NCI-H2029 treated with DMSO at 0.1 percent for 48 hours (cell line): Measurements from ENCODE around the gene SLC17A2.
A peak's percentile ranks its signal among the peaks of the same experiment; 100 is the strongest.

Source experiments
- DNase-seq: peaks from one replicate; lab custom pipeline; 2025; lab: John Stamatoyannopoulos, UW

SLC17A2 gene

DNA sequence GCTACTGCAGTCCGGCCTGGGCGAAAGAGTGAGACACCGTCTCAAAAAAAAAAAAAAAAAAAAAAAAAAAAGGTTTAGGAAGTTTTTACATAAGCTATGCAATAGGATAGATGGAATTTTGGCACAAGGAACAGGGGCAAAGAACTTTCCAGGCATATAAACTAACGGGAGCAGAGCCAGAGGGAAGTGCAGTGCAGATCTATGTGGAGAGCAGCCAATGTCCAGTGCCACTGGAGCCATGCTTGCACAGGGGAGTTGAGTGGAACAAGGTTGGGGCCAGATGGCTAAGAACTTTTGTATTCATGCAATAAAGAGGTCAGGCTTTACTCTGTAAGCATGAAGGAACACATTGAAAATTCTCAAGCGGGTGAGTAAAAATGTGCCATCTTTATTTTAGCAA lies 10.8 kb downstream of the SLC17A2 start:
- no peak for DNase-seq

DNA sequence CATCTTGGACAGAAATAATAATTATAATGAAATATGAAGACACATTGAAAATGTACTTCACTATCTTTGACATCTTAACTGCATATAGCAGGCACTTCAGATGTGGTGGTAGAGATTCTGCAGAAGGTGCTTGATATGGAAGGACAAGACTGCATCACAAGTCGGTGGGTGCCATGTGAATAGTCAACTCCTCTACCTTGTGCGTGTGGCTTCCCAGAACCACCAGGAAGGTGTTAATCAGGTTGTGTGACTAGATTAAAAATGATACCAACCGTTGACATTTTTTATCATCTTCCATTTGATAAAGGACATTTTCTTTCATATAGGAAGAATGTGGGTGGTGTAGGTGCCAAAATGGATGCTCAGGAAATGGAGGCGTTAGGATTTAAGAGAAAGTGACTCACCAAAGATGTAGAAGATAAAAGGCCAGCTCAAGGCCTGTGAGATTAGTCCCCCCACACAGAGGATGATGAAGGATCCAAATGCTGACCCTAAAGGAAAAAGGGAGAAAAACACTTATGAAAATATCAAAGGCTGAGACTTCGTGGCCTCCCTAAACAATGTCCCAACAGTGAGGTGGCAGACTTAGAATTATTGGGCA lies 12.3 kb downstream of the SLC17A2 start:
- DNase-seq: no peak

DNA sequence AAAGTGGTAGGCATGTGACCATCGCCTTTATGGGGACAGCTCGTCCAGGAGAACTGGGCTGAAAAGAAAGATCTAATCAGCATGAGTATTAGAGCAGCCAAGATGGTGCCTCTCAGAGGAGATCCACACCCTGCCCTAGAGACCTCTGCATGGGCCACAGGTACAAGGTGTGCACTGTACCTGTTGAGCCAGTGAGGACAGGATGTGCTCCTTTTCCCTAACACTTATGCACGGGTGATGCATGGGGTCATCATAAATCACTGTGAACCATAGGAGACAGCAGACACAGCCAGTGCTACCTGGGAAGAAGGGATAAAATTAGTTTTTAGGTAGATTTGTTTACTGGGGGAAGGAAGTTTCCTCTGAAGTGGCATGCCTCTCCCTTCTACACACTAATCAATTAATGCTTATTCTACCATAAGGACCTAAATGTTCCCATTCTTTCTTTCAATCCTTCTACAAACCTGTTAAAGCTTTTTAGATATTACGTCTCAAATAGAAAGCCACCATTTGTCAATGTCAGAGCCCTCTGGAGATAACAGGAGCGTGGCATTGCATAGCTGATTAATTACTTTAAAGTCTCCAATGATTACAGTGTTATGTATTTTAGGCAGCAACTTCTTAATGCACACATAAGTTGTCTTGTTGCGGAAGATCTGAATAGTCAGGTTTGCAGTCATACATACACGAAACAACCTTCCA lies 13.6 kb downstream of the SLC17A2 start:
- no peak for DNase-seq

- no peak for DNase-seq
Observed at GRCh38 chr6:25916330-25916729, 14.2 kb downstream of the SLC17A2 start.

DNA sequence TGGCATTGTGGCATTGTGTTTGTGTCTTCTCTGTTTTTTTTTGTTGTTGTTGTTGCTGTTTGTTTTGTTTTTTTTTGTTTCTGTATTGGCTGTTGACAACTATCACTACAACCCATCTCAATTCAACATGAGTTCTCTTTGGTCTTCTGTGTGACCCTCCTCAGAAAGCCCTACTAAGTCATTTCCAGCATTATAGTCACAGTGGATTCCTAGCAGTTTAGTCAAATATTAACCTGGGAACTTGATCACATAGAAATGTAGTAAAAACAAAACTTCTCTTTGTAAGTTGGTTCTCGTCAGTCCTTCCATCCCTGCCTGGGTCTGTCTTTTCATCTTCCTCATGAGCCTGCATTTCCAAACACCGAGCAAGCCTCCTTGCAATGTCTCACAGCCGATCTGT lies 16.8 kb downstream of the SLC17A2 start:
- no peak for DNase-seq

- DNase-seq: no peak
Observed at GRCh38 chr6:25911351-25911750, 19.1 kb downstream of the SLC17A2 start.

GRCh38 chr6:25907475-25908014 lies 22.9 kb downstream of the SLC17A2 start:
- DNase-seq: no peak

DNA sequence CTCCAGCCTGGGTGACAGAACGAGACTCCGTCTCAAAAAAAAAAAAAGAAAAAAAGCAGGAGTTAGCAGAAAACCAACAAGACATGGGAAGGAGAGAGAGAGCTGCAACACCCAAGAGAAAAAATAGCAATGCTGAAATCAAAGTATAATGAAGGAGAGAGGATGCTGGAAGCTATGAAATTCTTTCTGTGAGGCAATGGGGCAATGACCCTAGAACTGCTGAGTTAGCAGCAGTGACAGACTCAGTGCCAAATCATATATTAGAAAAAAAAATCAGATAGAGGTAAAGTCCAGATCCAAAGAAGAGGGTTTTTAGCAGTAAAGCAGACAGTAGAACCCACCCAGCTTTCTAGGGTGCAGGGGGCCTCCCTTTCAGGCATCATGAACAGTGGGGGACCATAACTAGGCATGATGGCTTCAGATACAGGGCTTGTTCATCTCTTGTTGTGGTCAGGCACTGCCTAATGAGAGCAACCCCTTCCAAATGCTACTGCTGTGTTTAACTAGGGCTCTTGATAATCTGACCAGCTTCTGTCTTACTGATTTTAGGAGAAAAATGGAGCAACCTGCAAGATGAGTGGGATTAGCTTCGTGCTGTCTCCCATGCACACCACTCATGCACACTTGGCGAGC lies 26.9 kb downstream of the SLC17A2 start:
- DNase-seq: no peak

DNA sequence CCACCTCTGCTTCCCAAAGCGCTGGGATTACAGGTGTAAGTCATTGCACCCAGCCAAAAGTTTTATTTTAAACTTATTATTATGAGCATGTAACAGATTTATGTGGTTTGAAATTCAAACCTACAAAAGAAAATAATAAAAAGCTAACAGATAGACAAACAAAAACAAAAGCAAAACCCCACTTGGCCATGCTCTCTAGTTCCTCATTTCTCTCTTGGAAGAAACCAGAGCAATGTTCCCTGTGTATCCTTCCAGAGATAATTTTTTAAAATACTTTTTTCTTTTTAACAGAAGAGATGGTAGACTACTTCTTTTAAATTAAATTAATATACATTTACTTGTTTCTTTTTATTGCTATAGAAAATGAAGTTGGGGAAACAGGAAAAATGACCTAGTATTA lies 28.4 kb downstream of the SLC17A2 start:
- no peak for DNase-seq

DNA sequence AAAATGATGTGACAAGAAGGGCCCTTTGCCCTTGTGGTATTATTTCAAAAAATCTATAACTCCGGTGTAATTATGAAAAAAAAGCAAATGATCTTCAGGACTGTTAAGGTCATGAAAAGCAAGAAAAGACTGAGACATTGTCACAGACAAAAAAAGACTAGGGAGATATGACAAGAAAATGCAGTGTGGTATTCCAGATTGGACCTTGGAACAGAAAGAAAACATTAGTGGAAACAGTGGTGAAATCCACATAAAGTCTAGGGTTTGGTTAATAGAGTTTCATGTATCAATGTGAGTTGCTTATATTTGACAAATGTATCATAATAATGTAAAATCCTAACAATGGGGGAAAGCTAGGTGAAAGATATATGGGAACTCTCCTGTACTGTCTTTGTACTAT lies 29.6 kb downstream of the SLC17A2 start:
- no peak for DNase-seq

DNA sequence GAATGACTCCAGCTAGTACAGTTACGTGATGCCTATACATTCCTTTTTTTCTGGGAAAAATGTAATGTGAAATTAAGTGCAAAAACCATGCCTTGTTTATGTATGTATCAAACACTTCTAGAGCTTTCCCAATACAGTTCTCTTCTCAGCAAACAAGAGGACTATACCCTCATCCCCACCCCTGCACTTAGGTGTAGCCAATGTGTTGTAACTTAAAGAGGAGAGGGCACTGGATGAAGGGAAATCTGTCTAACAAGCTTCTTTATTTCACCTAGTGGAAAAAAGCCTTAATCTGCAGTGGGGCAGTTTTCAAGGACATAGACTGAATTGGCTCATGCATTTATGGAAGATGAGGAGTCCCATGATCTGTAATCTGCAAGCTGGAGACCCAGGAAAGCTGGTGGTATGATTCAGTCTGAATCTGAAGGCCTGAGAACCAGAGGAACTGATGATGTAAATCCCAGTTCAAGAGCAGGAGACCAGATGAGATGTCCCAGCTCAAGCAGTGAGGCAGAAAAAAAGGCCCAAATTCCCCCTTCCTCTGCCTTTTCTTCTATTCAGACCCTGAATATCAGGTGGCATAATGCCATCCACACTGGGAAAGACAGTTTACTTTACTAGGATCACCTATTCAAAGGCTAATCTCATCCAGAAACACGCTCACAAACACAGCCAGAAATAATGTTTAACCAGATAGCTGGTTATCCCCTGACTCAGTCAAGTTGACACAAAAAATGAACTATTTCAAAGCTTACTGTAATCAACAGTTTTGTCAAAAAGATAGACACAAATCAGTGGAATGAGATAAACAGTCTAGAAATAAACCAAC lies 30.7 kb downstream of the SLC17A2 start:
- no peak for DNase-seq

- no peak for DNase-seq
Observed at GRCh38 chr6:25899123-25899522, 31.4 kb downstream of the SLC17A2 start.

GRCh38 chr6:25898289-25898977 lies 32.1 kb downstream of the SLC17A2 start:
- no peak for DNase-seq

DNA sequence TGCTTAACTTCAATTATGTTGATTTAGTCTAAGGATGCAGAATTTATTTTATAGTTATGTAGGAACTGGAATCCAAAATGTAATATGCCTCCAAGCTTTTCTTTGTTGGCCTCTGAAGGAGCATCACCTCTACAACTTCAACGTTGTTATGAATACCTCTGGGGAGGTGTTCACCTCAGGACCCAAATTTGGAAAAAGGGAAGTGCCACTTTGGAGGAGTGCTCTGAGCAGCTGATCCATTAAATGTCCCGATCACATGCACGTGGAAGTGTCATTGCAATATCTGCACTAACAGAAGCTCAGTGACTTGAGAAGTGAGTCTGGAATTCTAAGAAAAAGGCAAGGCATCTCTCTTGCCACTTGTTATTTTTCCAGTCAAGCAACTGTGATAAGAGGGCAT lies 34.2 kb downstream of the SLC17A2 start:
- no peak for DNase-seq

- no peak for DNase-seq
Observed at GRCh38 chr6:25895771-25896170, 34.7 kb downstream of the SLC17A2 start.

DNA sequence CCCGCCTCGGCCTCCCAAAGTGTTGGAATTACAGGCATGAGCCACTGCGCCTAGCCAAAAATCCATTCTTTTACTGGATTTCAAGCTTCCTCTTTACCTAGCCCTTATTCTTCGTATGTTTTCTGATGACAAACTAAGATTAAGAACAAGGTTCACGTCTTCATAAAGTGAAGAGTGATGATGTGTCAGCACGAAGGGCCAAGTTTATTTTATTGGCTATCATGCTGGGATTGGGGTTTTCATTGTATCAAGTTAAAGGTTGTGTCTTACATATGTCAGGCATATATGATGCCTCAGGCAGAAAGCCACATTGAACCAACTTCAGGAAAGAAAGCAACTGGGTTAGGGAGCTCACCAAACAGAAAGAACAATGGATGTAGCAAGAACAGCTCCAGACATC lies 36.7 kb downstream of the SLC17A2 start:
- no peak for DNase-seq

DNA sequence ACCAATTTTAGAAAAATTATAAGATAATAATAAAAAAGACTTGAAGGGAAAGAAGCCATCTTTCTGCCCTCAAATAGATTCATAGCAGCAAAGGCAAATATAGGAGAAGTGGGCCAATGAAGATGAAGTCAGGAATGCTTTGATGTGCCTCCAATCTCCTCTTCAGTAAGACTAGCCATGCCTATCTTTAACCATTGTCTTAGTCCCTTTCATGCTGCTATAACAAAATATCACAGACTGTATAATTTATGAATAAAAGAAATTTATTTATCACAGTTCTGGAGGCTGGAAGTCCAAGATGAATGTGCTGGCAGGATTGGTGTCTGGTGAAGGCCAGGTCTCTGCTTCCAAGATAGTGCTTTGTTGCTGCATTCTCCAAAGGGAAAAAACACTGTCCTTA lies 37.6 kb downstream of the SLC17A2 start:
- DNase-seq: no peak

- peak; percentile 60 for DNase-seq
Observed at GRCh38 chr6:25889877-25890853, 40.3 kb downstream of the SLC17A2 start.

- no peak for DNase-seq
Observed at GRCh38 chr6:25888626-25889025, 41.9 kb downstream of the SLC17A2 start.

DNA sequence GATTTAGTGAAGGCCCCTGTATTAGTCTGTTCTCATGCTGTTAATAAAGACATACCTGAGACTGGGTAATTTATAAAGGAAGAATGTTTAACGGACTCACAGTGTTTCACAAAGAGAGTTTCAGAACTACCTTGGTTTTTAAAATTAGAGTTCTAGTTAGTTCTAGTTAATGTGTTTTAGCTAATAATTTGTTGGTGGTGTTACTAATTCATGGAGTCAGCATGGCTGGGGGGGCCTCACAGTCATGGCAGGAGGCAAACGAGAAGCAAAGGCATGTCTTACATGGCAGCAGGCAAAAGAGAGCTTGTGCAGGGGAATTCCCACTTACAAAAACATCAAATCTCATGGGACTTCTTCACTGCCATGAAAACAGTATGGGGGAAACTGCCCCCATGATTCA lies 44.4 kb downstream of the SLC17A2 start:
- DNase-seq: no peak

- no peak for DNase-seq
Observed at GRCh38 chr6:25883991-25884390, 46.5 kb downstream of the SLC17A2 start.
